Measurements from ENCODE around the gene CPPED1. TPM values are rescaled to one million over a fixed set of nuclear protein-coding genes. Genes with fewer than 3 reads are reported as not detected.

CPPED1 gene
- total and polyA plus RNA-seq, 4 donors: 10.4 to 29.1 (median 23.0) TPM

DNA sequence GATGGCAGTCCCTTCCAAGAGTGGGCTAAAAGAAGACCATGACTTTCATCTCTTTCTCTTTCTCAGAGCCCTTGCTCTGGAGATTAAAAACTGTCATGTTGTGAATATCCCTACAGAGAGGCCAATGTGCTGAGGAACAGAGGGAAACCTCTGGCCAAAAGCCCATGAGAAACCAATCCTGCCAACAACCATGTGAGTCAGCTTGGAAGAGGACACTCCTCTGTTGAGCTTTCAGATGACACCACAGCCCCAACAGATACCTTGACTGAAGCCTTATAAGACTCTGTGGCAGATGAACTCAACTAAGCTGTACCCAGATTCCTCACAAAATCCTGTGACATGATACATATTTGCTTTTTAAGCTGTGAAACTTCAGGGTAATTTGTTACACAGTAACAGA lies 19.6 kb downstream of the CPPED1 start:
- Histone ChIP-seq H3K27me3 (ENCODE audit: control insufficient read depth in 4 of 4, insufficient read depth in 4 of 4, low read length in 3 of 4) (no peaks in the 10 kb centered on the region), H3K4me1 (ENCODE audit: control insufficient read depth in 4 of 4, insufficient read depth in 4 of 4, low read length in 3 of 4) (no peaks in the 10 kb centered on the region), H3K9ac (ENCODE audit: low read depth in 1 of 2, low read length in 2 of 2) (no peak overlapping the region), H3K36me3 (ENCODE audit: control insufficient read depth in 4 of 4, insufficient read depth in 3 of 4, low read depth in 1 of 4, low read length in 3 of 4) (peaks cover 3 to 17% (median 9%) of the 10 kb centered on the region in 4 donors), H3K4me3 (ENCODE audit: low read depth in 1 of 3, low read length in 3 of 3) (no peak overlapping the region), H3K27ac (ENCODE audit: low read depth in 1 of 2, low read length in 2 of 2) (no peak overlapping the region), H3K9me3 (ENCODE audit: control insufficient read depth in 4 of 4, low read length in 3 of 4) (peaks cover 0 to 8% (median under 1%) of the 10 kb centered on the region in 4 donors)
- no peak for DNase-seq (ENCODE audit: low spot score)
- TF ChIP-seq FOXA2 (IDR thresholded peaks at IDR 0.05) (no peak), RXRA (IDR thresholded peaks at IDR 0.05) (no peak)
- TF ChIP-seq, protein P1, sequence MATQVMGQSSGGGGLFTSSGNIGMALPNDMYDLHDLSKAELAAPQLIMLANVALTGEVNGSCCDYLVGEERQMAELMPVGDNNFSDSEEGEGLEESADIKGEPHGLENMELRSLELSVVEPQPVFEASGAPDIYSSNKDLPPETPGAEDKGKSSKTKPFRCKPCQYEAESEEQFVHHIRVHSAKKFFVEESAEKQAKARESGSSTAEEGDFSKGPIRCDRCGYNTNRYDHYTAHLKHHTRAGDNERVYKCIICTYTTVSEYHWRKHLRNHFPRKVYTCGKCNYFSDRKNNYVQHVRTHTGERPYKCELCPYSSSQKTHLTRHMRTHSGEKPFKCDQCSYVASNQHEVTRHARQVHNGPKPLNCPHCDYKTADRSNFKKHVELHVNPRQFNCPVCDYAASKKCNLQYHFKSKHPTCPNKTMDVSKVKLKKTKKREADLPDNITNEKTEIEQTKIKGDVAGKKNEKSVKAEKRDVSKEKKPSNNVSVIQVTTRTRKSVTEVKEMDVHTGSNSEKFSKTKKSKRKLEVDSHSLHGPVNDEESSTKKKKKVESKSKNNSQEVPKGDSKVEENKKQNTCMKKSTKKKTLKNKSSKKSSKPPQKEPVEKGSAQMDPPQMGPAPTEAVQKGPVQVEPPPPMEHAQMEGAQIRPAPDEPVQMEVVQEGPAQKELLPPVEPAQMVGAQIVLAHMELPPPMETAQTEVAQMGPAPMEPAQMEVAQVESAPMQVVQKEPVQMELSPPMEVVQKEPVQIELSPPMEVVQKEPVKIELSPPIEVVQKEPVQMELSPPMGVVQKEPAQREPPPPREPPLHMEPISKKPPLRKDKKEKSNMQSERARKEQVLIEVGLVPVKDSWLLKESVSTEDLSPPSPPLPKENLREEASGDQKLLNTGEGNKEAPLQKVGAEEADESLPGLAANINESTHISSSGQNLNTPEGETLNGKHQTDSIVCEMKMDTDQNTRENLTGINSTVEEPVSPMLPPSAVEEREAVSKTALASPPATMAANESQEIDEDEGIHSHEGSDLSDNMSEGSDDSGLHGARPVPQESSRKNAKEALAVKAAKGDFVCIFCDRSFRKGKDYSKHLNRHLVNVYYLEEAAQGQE (IDR thresholded peaks at IDR 0.05): no peak

DNA sequence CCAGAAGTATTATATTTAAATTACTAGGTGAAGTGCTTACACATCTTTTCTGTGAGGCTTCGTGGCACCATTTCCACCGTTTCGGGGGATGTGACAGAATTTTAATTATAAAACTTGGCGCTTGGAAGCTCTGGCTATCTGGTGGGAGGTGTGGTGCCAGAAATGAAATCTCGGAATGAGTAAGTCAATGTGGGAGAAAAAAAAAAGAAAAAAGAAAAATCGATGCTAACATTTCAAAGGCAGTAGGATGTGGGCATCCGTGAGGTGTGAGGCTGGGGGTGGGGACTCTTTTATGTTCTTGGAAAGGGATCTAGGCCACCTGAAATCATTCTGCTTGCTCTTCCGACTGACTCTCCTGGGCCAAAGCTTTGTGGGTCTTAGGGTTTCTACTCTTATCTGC lies 21.9 kb downstream of the CPPED1 start:
- Histone ChIP-seq H3K9ac (ENCODE audit: low read depth in 1 of 2, low read length in 2 of 2) (no peak overlapping the region), H3K4me1 (ENCODE audit: control insufficient read depth in 4 of 4, insufficient read depth in 4 of 4, low read length in 3 of 4) (no peaks in the 10 kb centered on the region), H3K4me3 (ENCODE audit: low read depth in 1 of 3, low read length in 3 of 3) (no peak overlapping the region), H3K9me3 (ENCODE audit: control insufficient read depth in 4 of 4, low read length in 3 of 4) (peaks cover 0 to 8% (median under 1%) of the 10 kb centered on the region in 4 donors), H3K27ac (ENCODE audit: low read depth in 1 of 2, low read length in 2 of 2) (no peak overlapping the region), H3K36me3 (ENCODE audit: control insufficient read depth in 4 of 4, insufficient read depth in 3 of 4, low read depth in 1 of 4, low read length in 3 of 4) (peaks cover 4 to 10% (median 7%) of the 10 kb centered on the region in 4 donors), H3K27me3 (ENCODE audit: control insufficient read depth in 4 of 4, insufficient read depth in 4 of 4, low read length in 3 of 4) (no peaks in the 10 kb centered on the region)
- WGBS: 91% methylated on average over 8 of the region's 8 CpGs
- DNase-seq (ENCODE audit: low spot score): no peak
- TF ChIP-seq, protein P1 (IDR thresholded peaks at IDR 0.05): no peak
- no peak for TF ChIP-seq RXRA (IDR thresholded peaks at IDR 0.05)
- TF ChIP-seq, protein P2, sequence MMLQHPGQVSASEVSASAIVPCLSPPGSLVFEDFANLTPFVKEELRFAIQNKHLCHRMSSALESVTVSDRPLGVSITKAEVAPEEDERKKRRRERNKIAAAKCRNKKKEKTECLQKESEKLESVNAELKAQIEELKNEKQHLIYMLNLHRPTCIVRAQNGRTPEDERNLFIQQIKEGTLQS (IDR thresholded peaks at IDR 0.05): no peak
- TF ChIP-seq RAD21 (IDR thresholded peaks at IDR 0.05): no peak
- no peak for TF ChIP-seq HNF4A (conservative IDR thresholded peaks at IDR 0.05)
- TF ChIP-seq, protein P3, sequence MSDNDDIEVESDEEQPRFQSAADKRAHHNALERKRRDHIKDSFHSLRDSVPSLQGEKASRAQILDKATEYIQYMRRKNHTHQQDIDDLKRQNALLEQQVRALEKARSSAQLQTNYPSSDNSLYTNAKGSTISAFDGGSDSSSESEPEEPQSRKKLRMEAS (IDR thresholded peaks at IDR 0.05): no peak
- TF ChIP-seq HNF4G (IDR thresholded peaks at IDR 0.05): no peak
- no peak for TF ChIP-seq FOXA1 (IDR thresholded peaks at IDR 0.05)
- no peak for TF ChIP-seq FOXA2 (IDR thresholded peaks at IDR 0.05)
- no peak for TF ChIP-seq SP1 (IDR thresholded peaks at IDR 0.05)
- no peak for TF ChIP-seq NR2F2 (IDR thresholded peaks at IDR 0.05)
- TF ChIP-seq, protein P4, sequence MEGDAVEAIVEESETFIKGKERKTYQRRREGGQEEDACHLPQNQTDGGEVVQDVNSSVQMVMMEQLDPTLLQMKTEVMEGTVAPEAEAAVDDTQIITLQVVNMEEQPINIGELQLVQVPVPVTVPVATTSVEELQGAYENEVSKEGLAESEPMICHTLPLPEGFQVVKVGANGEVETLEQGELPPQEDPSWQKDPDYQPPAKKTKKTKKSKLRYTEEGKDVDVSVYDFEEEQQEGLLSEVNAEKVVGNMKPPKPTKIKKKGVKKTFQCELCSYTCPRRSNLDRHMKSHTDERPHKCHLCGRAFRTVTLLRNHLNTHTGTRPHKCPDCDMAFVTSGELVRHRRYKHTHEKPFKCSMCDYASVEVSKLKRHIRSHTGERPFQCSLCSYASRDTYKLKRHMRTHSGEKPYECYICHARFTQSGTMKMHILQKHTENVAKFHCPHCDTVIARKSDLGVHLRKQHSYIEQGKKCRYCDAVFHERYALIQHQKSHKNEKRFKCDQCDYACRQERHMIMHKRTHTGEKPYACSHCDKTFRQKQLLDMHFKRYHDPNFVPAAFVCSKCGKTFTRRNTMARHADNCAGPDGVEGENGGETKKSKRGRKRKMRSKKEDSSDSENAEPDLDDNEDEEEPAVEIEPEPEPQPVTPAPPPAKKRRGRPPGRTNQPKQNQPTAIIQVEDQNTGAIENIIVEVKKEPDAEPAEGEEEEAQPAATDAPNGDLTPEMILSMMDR (IDR thresholded peaks at IDR 0.05; ENCODE audit: low read depth, low read length, missing input control): no peak
